HG03460 (cell line): ENCODE results near the gene ODF4.
"Not testable (repeated sequence)": the region's sequence is repeated elsewhere in the genome, so short reads cannot be mapped to it uniquely, and the experiment has no call there.

ENCODE experiments used
- ATAC-seq: cut with Tn5 transposase; IDR thresholded peaks from one replicate; pipeline ENCODE4 v1.9.1; 2021; ENCODE audit not compliant: unreplicated experiment

The ODF4 gene

GRCh38 chr17:8366231-8366630, 26.6 kb downstream of the ODF4 start:
- no peak for ATAC-seq

GRCh38 chr17:8368193-8368592, 28.6 kb downstream of the ODF4 start:
- no peak for ATAC-seq

GRCh38 chr17:8369944-8370343, 30.3 kb downstream of the ODF4 start:
- no peak for ATAC-seq

- no peak for ATAC-seq
Observed at GRCh38 chr17:8371786-8372185, 32.1 kb downstream of the ODF4 start.

- ATAC-seq = no peak
Observed at GRCh38 chr17:8372422-8372821, 32.8 kb downstream of the ODF4 start.

GRCh38 chr17:8373856-8374255, 34.2 kb downstream of the ODF4 start:
- ATAC-seq = not testable (repeated sequence)

- no peak for ATAC-seq
Observed at GRCh38 chr17:8375738-8376259, 36.2 kb downstream of the ODF4 start.

GRCh38 chr17:8376271-8377067, 36.8 kb downstream of the ODF4 start, which contains the start of gene KRABD2:
Gene KRABD2 (minus strand): TSS chr17:8376704.
- no peak for ATAC-seq

GRCh38 chr17:8377422-8377821, 37.8 kb downstream of the ODF4 start:
- no peak for ATAC-seq

- ATAC-seq = not testable (repeated sequence)
Observed at GRCh38 chr17:8378117-8378516, 38.5 kb downstream of the ODF4 start.

GRCh38 chr17:8380049-8380448, 40.4 kb downstream of the ODF4 start:
- ATAC-seq = no peak

GRCh38 chr17:8382052-8382879, 42.6 kb downstream of the ODF4 start:
- ATAC-seq = no peak

GRCh38 chr17:8382880-8383142, 43.2 kb downstream of the ODF4 start:
- ATAC-seq = no peak

GRCh38 chr17:8383143-8383822, 43.6 kb downstream of the ODF4 start, which contains the start of gene RPL26:
Gene RPL26 (minus strand): TSS chr17:8383193. CDS start chr17:8382310, 883 bp downstream.
- peak; percentile 87 for ATAC-seq

- no peak for ATAC-seq
Observed at GRCh38 chr17:8384801-8385378, 45.2 kb downstream of the ODF4 start.

GRCh38 chr17:8386841-8387240, 47.2 kb downstream of the ODF4 start:
- ATAC-seq = no peak

- no peak for ATAC-seq
Observed at GRCh38 chr17:8387914-8388651, 48.4 kb downstream of the ODF4 start.

GRCh38 chr17:8391711-8392110, 52.1 kb downstream of the ODF4 start:
- ATAC-seq = no peak

GRCh38 chr17:8392274-8392673, 52.6 kb downstream of the ODF4 start:
- no peak for ATAC-seq

GRCh38 chr17:8392674-8393469, 53.2 kb downstream of the ODF4 start:
- no peak for ATAC-seq
